Cardiac muscle cell (in vitro differentiated cells and primary cell): Measurements from ENCODE around the gene PCGF2. TPM values are rescaled to one million over a fixed set of nuclear protein-coding genes. Genes with fewer than 3 reads are reported as not detected.

Experiments
- DNase-seq, 2 donors: peaks; one replicate each; pipeline versions ENCODE4 v3.0.0 to v3.0.0-alpha.2; 2010 to 2017; ENCODE audit warnings: low read depth in 1 of 2, low spot score in 1 of 2
- H3K27ac ChIP-seq: fragments of 200-600 bp; sonication (generic); 2 replicates; pipeline ENCODE4 v1.5.1; 2016
- H3K27me3 ChIP-seq: fragments of 200-600 bp; sonication (generic); 2 replicates; pipeline ENCODE4 v1.6.0; 2016; ENCODE audit warnings: control low read depth
- H3K36me3 ChIP-seq: fragments of 200-600 bp; sonication (generic); 2 replicates; pipeline ENCODE4 v1.5.1; 2016; ENCODE audit warnings: control low read depth
- H3K4me1 ChIP-seq: fragments of 200-600 bp; sonication (generic); 2 replicates; pipeline ENCODE4 v1.8.1; 2017; ENCODE audit warnings: low read depth, mild to moderate bottlenecking, mixed run types
- H3K4me3 ChIP-seq: fragments of 200-600 bp; sonication (generic); 2 replicates; pipeline ENCODE4 v1.5.1; 2016; ENCODE audit warnings: mild to moderate bottlenecking
- H3K9me3 ChIP-seq: fragments of 200-600 bp; sonication (generic); 2 replicates; pipeline ENCODE4 v1.5.1; 2017; ENCODE audit warnings: low read depth, mild to moderate bottlenecking, control low read depth
- CTCF ChIP-seq: IDR thresholded peaks from 2 replicates; pipeline ENCODE4 v1.5.1; 2012; ENCODE audit warnings: low read depth, mild to moderate bottlenecking, low read length
- polyA plus RNA-seq: library from polyadenylated mRNA; unstranded; fragments of >200 nt; fragmentation: Nextera tagmentation; extraction: Ambion mirVana; gene quantifications from 2 replicates; pipeline ENCODE4 v1.2.1, GENCODE V29; 2016
- total RNA-seq: library from RNA; depleted of rRNA; stranded (reverse); fragments of >200 nt; gene quantifications from 2 replicates; pipeline ENCODE4 v1.2.3, GENCODE V29; 2016

The PCGF2 gene
- total and polyA plus RNA-seq, 2 experiments from 2014 or later = 12.2 to 21.7 TPM

- H3K4me1 ChIP-seq = peaks cover 13% of the 10 kb centered on the region
Observed at GRCh38 chr17:38751144-38751807, 3.1 kb upstream of the PCGF2 start.

GRCh38 chr17:38750312-38751121 lies 2.4 kb upstream of the PCGF2 start:
- Histone ChIP-seq H3K4me1 (peaks cover 16% of the 10 kb centered on the region), H3K4me3 (peak overlapping the region; percentile 97), H3K36me3 (no peaks in the 10 kb centered on the region), H3K9me3 (no peaks in the 10 kb centered on the region), H3K27ac (peak overlapping the region; percentile 59), H3K27me3 (no peaks in the 10 kb centered on the region)
- TF ChIP-seq CTCF = no peak
- DNase-seq = no peak

More at GRCh38 chr17:38751144-38751807, 3.1 kb upstream of the PCGF2 start:
- Histone ChIP-seq H3K27me3 (no peaks in the 10 kb centered on the region), H3K27ac (no peak overlapping the region), H3K36me3 (peaks cover 4% of the 10 kb centered on the region), H3K4me3 (peak overlapping the region; percentile 97), H3K9me3 (no peaks in the 10 kb centered on the region)
- peak in 1 of 2 donors; percentile 40 for DNase-seq
- no peak for TF ChIP-seq CTCF

- Histone ChIP-seq H3K27me3 (no peaks in the 10 kb centered on the region), H3K27ac (peak overlapping the region; percentile 59), H3K36me3 (no peaks in the 10 kb centered on the region), H3K4me1 (peaks cover 16% of the 10 kb centered on the region), H3K9me3 (no peaks in the 10 kb centered on the region), H3K4me3 (peak overlapping the region; percentile 97)
- no peak for TF ChIP-seq CTCF
- no peak for DNase-seq
Observed at GRCh38 chr17:38750044-38750311, 1.8 kb upstream of the PCGF2 start.

GRCh38 chr17:38749223-38750043 lies 1.3 kb upstream of the PCGF2 start:
- DNase-seq = peak; percentile 83 to 84
- Histone ChIP-seq H3K27me3 (no peaks in the 10 kb centered on the region), H3K4me1 (peaks cover 16% of the 10 kb centered on the region), H3K9me3 (no peaks in the 10 kb centered on the region), H3K4me3 (peak overlapping the region; percentile 97), H3K36me3 (no peaks in the 10 kb centered on the region), H3K27ac (peak overlapping the region; percentile 59)
- no peak for TF ChIP-seq CTCF

GRCh38 chr17:38748892-38749222 lies 721 bp upstream of the PCGF2 start:
- no peaks in the 10 kb centered on the region for H3K27me3 ChIP-seq
- no peak for TF ChIP-seq CTCF

More at GRCh38 chr17:38748892-38749222, 721 bp upstream of the PCGF2 start:
- DNase-seq = no peak
- peaks cover 16% of the 10 kb centered on the region for H3K4me1 ChIP-seq
- H3K27ac ChIP-seq = peak overlapping the region; percentile 59
- H3K4me3 ChIP-seq = peak overlapping the region; percentile 97
- H3K36me3 ChIP-seq = no peaks in the 10 kb centered on the region
- H3K9me3 ChIP-seq = no peaks in the 10 kb centered on the region
